ENCODE data around the gene USP37.
A peak's percentile ranks its signal among the peaks of the same experiment; 100 is the strongest.

Gene USP37

GRCh38 chr2:218431878-218432277, 136.3 kb downstream of the USP37 start:
- no peak overlapping the region for H3K4me3 ChIP-seq
- no peak overlapping the region for H3K27ac ChIP-seq
- TF ChIP-seq CTCF (IDR thresholded peaks at IDR 0.05) = no peak
- H3K36me3 ChIP-seq = no peaks in the 10 kb centered on the region
- no peaks in the 10 kb centered on the region for H3K4me1 ChIP-seq
- H3K27me3 ChIP-seq = peaks cover 0 to 4% of the 10 kb centered on the region in 2 donors
- H3K9me3 ChIP-seq = no peaks in the 10 kb centered on the region
- intact Hi-C loops (cut with DNase I; ENCODE audit: low total_unique reads) = no loop called here
- peak in 1 of 2 donors; percentile 20 for DNase-seq

GRCh38 chr2:218430721-218431120, 137.4 kb downstream of the USP37 start:
- Histone ChIP-seq H3K27ac (no peak overlapping the region), H3K4me3 (no peak overlapping the region), H3K9me3 (no peaks in the 10 kb centered on the region), H3K36me3 (no peaks in the 10 kb centered on the region), H3K4me1 (no peaks in the 10 kb centered on the region), H3K27me3 (peaks cover 0 to 4% of the 10 kb centered on the region in 2 donors)
- TF ChIP-seq CTCF (IDR thresholded peaks at IDR 0.05) = no peak
- intact Hi-C loops (cut with DNase I; ENCODE audit: low total_unique reads) = no loop called here
- DNase-seq = peak in 1 of 2 donors; percentile 49

- TF ChIP-seq CTCF (IDR thresholded peaks at IDR 0.05) = no peak
These were observed 138.0 kb downstream of the USP37 start for GRCh38 chr2:218429911-218430692.

GRCh38 chr2:218428846-218429558, 139.1 kb downstream of the USP37 start:
- no peaks in the 10 kb centered on the region for H3K4me1 ChIP-seq
- no peaks in the 10 kb centered on the region for H3K36me3 ChIP-seq
- no peak overlapping the region for H3K27ac ChIP-seq
- DNase-seq = peak in 1 of 2 donors; percentile 58
- no peak overlapping the region for H3K4me3 ChIP-seq
- no peak for TF ChIP-seq CTCF (IDR thresholded peaks at IDR 0.05)
- intact Hi-C loops (cut with DNase I; ENCODE audit: low total_unique reads) = no loop called here
- H3K9me3 ChIP-seq = no peaks in the 10 kb centered on the region
- H3K27me3 ChIP-seq = peaks cover 0 to 4% of the 10 kb centered on the region in 2 donors

More at GRCh38 chr2:218429911-218430692, 138.0 kb downstream of the USP37 start:
- peaks cover 0 to 4% of the 10 kb centered on the region in 2 donors for H3K27me3 ChIP-seq
- intact Hi-C loops (cut with DNase I; ENCODE audit: low total_unique reads) = no loop called here
- no peak overlapping the region for H3K27ac ChIP-seq
- no peaks in the 10 kb centered on the region for H3K4me1 ChIP-seq
- H3K9me3 ChIP-seq = no peaks in the 10 kb centered on the region
- no peak overlapping the region for H3K4me3 ChIP-seq
- DNase-seq = peak in 1 of 2 donors; percentile 35
- H3K36me3 ChIP-seq = no peaks in the 10 kb centered on the region

- peaks cover 0 to 4% of the 10 kb centered on the region in 2 donors for H3K27me3 ChIP-seq
- no peak overlapping the region for H3K4me3 ChIP-seq
- H3K4me1 ChIP-seq = no peaks in the 10 kb centered on the region
- TF ChIP-seq CTCF (IDR thresholded peaks at IDR 0.05) = no peak
- intact Hi-C loops (cut with DNase I; ENCODE audit: low total_unique reads) = no loop called here
- no peaks in the 10 kb centered on the region for H3K9me3 ChIP-seq
- no peak for DNase-seq
- no peak overlapping the region for H3K27ac ChIP-seq
- H3K36me3 ChIP-seq = no peaks in the 10 kb centered on the region
These were observed 140.4 kb downstream of the USP37 start for GRCh38 chr2:218427741-218428140.

Data from tibial artery (tissue), 4 donors.